NCI-H2227 (cell line): Measurements from ENCODE around the gene IGFBP4.

Experiments
- DNase-seq: peaks from one replicate; lab custom pipeline; 2025; ENCODE audit not compliant: unreplicated experiment; lab: John Stamatoyannopoulos, UW

The IGFBP4 gene

GRCh38 chr17:40486522-40487370, 43.5 kb downstream of the IGFBP4 start:
- DNase-seq, result no peak

GRCh38 chr17:40487371-40488020, 44.2 kb downstream of the IGFBP4 start:
- no peak for DNase-seq

DNA sequence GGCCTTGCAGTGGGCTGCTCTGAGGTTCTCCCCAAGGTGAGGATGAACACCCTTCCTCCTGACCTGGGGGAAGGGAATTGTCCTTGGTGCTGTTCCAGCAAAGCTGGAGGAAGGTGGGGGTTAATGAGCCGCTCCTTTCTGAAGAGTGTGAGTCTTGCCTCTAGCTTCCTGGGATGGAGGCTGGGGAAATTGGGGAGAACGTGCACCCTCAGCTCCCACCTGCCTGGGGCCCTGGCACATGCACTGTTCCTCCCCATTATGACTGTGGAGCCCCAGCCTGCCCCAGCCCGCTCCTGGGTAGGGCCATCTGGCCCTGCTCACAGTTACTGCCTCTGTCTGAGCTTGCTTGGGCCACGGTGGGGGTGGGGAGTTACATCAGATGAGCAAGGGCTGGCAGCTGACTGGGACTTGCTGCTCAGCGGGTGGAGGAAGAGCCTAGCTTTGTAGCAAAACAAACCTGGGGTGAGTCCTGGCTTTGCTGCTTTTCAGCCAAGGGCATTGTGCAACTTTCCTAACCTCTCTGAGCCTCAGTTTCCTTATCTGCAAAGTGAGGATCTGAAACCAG, 47.1 kb downstream of the IGFBP4 start:
- DNase-seq, result peak; percentile 27

DNA sequence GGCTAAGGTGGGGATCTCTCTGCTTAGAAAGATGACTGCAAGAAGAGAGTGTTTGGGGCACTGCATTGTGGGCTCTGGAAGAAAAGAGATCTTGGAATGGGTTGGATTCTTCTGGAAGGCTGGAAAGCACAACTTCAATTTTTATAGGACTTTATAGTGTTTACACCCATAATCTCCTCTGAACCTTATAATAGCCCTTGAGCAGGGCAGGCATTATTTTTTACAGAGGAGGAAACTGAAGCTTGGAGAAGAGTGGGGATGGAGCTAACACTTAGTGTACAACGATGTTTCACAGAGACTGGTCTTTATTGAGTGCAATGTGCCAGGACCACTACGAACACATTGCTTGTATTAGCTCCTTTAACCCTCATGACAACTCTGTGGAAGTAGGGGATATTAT, 47.7 kb downstream of the IGFBP4 start:
- DNase-seq, result no peak

DNA sequence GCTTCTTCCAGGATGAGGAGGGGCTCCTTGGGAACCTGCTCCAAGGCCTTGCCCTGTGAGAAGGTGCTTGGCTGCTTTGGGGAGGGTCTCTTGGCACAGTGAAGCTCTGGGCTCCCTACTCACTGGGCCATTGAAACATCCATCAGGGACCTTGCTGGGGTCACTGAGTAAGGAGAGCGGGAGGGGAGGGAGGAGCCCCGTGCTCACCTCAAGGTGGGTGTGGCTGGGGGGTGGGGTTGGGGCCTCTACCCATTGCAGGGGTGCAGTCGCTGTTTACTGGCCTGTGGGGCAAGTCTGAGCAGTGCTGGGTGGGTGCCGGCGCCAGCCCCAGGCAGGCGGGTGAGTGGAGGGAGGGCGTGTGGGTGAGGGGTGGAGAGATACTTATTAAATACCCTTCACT, 48.2 kb downstream of the IGFBP4 start:
- DNase-seq, result no peak

DNA sequence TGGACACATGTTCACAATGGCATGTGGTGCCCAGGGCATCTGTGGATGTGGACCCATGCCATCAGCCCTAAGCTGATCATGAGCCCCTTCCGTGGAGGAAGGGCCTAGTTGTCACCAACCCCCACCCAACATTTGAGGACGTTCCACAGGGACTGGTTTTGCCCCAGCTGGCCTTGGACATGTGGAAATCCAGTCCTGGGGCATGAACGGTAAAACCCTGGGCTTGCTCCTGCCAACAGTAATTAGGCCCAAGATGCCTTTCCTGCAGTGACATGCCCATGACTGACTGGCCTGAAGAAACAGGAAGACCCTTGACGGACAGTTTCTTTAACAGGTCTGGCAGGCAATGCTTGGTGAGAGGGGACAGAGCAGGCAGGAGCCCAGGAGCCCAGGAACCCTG, 50.4 kb downstream of the IGFBP4 start:
- DNase-seq, result no peak

DNA sequence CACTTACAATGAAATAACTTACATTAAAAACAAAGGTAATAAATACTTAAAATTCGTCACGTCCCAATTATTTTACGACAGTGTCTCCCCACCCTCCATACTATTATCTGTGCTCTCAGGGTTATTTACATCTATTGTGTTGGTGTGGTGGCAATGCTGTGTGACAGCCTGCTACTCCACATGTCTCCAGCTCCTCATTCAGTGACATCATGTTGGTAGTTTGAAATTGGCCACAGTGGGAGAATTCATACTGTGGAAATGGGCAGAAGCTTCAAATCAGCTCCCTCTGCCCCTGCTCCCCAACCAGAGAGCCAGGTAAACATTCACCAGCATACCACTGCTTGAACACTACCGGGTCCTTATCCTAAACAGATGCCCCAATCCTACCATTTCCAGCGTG, 51.9 kb downstream of the IGFBP4 start:
- DNase-seq, result no peak

DNA sequence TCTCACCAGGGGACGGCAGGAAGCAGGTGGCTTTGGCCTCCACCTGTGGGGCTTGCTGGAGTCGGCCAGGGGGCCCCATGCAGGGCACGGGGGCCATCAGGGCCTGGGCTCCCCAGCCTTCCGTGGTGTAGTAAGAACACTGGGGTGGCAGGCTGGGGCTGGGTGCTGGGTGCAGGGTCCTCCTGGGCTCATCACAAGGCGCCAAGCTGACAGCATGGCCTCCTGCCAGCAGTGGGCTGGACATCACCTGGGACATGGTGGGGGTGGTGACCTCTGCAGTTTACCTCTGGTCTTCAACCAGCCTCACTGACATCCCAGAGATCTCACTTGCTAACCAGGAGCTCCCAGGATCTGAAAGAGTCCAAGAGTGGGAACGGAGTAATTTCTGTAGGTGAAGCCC, 52.9 kb downstream of the IGFBP4 start:
- DNase-seq, result no peak

- DNase-seq, result no peak
Measured at GRCh38 chr17:40496634-40497420, 53.6 kb downstream of the IGFBP4 start.

DNA sequence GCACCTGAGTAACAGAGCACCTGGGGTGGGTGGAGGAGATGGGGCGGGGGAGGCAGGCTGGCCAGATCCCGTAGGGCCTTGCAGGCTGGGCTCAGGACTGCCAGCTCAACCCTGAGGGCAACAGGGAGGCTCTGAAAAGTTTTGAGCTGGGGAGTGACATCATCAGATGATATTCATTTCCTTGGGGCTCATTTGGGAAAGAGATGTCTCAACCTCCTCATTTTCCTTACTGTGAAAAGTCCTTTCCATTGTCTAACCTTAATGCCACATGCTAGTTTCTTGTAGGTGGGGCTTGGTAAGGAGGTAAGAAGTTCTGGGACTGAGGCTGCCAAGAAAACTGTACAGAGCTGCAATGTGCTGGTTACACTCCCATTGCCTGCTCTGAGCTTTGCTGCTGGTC, 54.4 kb downstream of the IGFBP4 start:
- no peak for DNase-seq

GRCh38 chr17:40498281-40499084, 55.2 kb downstream of the IGFBP4 start:
- DNase-seq, result no peak

DNA sequence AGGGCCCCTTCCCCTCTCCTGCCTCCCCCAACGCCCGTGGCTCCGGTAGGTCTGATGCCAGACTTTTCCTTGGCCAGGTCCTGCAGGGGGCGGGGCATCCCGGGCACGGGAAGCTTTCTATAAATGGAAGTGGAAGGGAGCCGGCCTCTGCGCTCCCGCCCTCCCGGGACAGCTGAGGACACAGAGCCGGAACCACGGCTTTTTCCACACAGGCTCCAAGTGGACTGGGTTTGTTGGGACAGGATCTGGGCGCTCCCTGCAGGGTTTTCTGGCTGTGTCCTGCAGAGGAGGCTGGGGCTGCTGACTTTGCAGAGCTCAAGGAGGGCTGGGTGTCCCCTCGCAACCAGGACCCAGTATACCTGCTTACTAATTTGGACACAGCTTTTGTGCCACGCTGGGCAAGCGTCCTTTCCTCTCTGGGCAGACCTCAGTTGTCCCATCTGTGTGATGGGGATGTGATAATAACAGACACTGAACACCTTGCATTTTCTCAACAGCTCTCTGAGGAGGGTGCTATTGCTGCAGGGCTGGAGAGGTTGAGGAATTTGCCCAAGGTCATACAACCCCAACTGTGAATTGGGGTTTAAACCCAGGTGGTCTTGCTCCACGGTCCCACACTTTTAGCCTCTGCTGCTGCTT, 56.4 kb downstream of the IGFBP4 start:
- DNase-seq, result peak; percentile 74

DNA sequence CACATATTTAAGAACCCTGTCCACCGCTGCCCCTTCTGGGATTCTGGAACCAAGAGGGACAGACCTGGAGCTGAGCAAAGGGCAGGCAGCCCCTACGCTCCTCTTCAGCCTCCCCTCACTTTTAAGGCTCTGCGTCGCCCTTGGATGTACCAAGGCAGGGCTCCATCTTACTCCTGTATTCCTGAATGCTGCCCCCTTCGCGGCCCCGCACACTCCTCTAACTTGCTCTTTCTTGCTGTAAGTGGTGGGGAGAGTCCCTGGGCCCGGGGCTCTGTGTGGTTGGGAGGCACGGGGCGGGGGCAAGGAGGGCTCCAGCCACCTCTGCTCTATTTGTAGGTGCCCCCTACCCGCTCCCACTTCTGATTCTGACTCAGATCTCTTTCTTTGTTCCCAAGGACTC, 56.9 kb downstream of the IGFBP4 start:
- DNase-seq, result no peak

DNA sequence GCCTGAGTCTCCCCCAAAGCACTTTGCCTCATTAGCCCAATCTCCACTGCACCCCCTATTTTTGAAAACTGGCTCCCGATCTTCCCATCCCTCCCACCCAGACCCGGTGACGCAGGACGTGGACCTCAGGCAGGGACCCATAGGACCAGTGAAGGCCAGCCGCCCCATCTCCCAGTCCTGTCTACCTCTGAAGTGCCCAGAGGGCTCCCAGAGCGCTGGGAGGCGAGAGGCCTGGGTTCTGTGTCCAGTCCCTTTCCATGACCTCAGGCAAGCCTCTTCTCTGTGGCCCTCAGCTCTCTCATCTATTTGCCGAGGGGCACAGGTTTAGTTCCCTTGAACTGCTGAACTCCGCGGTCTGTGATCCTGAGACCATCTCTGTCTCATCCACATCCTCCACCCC, 57.5 kb downstream of the IGFBP4 start:
- no peak for DNase-seq

- DNase-seq, result no peak
Measured at GRCh38 chr17:40501499-40501911, 58.3 kb downstream of the IGFBP4 start, which contains the start of gene TNS4. Gene TNS4, minus strand, starts transcription at chr17:40501623. Its CDS starts 5,198 bp downstream, at chr17:40496425.

DNA sequence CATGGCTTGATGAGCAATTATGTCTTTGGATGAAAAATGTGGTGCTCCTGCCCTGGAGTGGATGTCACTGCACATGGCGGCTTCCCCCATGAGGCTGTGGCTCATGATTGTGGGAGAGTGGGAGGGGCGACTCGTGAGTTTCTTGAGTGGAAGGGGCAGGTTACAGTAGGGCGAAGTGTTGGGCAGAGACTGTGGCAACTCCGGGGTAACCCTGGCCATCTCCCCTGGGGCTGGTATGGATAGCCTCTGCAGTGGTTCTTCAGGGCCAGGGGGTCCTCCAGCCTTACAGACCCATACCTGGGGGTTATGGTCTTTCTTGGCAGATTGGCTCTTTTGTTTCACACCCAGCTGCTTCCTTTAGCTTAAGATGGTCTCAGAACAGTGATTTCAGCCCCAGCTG, 59.5 kb downstream of the IGFBP4 start:
- DNase-seq, result no peak

GRCh38 chr17:40503154-40503553, 59.9 kb downstream of the IGFBP4 start:
- DNase-seq, result no peak

GRCh38 chr17:40506786-40507185, 63.5 kb downstream of the IGFBP4 start:
- DNase-seq, result no peak
